GM18517 (cell line): ENCODE results near the gene LMF2.
A peak's percentile ranks its signal among the peaks of the same experiment; 100 is the strongest.
"Not testable (repeated sequence)": the region's sequence is repeated elsewhere in the genome, so short reads cannot be mapped to it uniquely, and the experiment has no call there.

Experiments
- ATAC-seq: cut with Tn5 transposase; IDR thresholded peaks from one replicate; pipeline ENCODE4 v1.9.1; 2021; ENCODE audit warnings: mild to moderate bottlenecking, moderate library complexity; ENCODE audit not compliant: unreplicated experiment

The LMF2 gene

GRCh38 chr22:50524676-50525103 lies 17.2 kb upstream of the LMF2 start:
- ATAC-seq: no peak

DNA sequence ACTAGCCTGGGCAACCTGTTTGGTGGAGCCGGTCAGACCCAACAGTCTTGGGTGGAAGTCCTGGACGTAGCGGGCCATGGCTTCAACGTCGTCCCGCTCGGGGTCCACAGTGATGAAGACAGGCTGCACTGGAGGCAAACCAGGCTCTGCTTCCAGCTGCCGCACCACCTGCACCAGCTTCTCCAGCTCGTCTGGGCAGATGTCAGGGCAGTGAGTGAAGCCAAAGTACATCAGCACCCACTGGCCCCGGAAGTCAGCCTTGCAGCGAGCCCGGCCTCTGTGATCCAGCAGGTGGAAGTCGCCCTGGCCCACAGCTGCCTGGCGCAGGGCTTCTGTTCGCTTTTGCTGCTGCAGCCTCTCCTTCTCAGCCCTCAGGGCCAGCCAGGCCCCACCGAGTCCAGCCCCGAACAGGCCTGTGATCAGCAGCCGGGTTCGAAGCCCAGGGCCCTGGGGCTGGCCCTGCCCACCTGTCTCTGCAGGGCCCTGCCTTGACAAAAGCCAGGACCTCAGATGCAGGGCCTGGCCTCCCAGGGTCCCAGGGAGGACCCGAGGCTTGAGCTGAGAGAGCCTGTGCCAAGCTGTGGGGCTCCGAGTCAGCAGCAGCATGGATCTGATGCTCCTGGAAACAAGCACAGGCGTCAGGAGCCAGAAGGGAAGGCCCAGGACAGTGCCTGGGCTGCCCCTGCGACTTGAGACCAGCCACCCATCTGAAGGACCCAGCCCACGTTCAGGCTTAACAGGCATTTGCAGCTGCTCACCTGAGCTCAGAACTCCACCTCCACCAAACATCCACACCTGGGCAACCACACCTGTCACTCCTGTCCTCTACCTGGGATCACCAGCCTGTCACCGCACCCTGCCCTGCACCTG lies 16.5 kb upstream of the LMF2 start:
- ATAC-seq: no peak

DNA sequence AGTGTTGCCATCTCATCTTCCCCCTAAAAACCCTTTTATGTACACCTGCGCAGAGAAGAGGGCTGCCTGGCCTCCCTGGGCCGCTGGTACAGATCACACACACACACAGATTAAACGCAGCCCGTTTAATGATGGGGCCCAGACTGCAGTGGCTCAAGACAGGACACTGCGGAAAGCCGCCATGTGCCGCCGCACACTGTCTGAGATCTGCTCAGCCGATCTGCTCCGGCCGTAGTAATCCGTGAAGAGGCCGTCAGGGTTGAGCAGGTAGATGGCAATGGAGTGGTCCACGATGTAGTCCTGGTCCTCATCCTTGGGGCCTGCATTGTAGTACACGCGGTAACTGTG lies 15.9 kb upstream of the LMF2 start:
- no peak for ATAC-seq

GRCh38 chr22:50522806-50523438 lies 15.4 kb upstream of the LMF2 start:
- no peak for ATAC-seq

- ATAC-seq: no peak
Observed at GRCh38 chr22:50522208-50522805, 14.8 kb upstream of the LMF2 start.

GRCh38 chr22:50521710-50522109 lies 14.2 kb upstream of the LMF2 start:
- no peak for ATAC-seq

DNA sequence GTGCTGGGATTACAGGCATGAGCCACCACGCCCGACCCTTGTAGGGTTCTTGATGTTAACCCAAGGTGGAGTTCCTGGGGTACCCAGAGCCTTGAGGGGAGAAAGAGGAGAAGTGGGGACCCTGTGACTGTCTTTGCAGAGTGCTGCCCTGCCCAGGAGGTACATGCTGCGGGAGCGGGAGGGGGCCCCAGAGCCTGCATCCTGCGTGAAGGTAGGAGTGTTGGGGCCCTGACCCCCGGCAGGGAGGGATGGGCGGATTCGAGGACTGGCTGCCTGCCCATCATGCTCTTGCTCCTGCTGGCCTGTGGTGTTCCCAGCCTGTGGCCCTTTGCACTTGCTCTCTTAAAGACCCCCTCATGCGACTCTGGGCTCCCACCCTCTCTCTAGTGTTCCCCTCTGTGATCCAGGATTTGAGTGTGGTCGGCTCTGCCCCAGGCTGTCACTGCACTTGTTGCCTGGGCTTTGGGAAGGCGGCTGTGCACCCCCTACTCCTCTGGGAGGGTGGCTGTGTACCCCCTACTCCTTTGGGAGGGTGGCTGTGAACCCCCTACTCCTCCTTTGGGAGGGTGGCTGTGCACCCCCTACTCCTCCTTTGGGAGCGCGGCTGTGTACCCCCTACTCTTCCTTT lies 13.4 kb upstream of the LMF2 start:
- ATAC-seq: no peak

- not testable (repeated sequence) for ATAC-seq
Observed at GRCh38 chr22:50520184-50520583, 12.7 kb upstream of the LMF2 start.

DNA sequence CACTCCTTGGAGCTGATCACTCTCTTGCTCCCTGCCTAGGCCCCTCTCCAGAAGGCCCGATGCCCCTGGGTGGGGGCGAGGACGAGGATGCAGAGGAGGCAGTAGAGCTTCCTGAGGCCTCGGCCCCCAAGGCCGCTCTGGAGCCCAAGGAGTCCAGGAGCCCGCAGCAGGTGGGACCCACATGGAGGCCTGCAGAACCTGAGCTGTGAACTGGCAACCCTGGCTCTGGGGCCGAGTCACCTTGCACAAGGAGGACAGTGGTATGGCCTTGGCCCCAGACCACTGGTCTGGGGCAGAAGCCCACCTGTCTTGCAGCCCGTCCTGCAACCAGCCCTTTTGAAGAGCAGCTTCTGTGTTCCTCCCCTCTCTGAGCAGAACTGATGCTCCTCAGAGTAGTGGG lies 11.6 kb upstream of the LMF2 start:
- ATAC-seq: no peak

GRCh38 chr22:50518606-50519005 lies 11.1 kb upstream of the LMF2 start:
- ATAC-seq: no peak

DNA sequence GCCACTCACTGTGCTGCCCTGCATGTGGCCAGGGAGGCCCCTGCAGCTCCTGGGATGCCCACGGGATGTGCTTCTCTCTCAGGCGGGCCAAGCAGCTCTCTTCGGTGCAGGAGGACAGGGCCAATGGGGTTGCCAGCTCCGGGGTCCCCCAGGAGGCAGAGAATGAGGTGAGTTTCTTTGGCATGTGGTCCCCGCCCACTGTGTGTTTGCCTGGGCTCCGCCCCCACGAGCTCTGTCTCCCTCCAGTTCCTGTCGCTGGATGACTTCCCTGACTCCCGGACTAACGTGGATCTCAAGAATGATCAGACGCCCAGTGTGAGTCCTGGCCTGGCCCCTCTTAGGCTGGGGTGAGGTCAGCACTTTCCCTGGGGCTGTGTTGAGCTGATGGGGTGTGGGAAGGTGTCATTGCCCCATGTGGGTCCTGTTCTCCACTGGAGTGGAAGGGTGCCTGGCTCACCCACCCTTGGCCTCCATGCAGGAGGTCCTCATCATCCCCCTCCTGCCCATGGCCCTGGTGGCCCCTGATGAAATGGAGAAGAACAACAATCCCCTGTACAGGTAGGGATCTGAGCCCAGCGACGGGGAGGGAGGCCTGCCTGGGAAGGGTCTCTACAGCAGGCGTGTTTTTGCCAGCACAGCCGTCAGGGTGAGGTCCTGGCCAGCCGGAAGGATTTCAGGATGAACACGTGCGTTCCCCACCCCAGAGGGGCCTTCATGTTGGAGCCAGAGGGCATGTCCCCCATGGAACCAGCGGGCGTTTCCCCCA lies 10.2 kb upstream of the LMF2 start:
- ATAC-seq: no peak

DNA sequence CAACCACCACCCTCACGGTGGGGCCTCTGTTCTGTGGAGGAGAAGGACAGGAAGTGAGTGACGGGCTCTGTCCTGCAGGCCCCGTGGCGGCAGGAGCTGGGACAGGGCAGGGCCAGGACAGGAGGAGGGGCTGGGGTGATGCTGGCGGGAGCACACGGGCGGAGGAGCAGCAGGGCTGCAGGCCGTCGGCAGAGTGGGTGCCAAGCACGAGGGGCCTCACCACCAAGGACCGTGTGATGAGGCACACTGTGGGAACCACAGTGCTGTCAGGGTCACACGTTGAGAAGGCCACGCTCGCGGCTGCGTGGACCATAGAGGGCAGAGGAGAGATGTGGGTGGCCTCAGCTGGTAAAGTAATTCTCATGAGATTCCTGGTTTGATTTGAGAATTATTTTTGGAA lies 9.4 kb upstream of the LMF2 start:
- no peak for ATAC-seq

GRCh38 chr22:50516068-50516467 lies 8.6 kb upstream of the LMF2 start:
- ATAC-seq: no peak

GRCh38 chr22:50513175-50513574 lies 5.7 kb upstream of the LMF2 start:
- no peak for ATAC-seq

DNA sequence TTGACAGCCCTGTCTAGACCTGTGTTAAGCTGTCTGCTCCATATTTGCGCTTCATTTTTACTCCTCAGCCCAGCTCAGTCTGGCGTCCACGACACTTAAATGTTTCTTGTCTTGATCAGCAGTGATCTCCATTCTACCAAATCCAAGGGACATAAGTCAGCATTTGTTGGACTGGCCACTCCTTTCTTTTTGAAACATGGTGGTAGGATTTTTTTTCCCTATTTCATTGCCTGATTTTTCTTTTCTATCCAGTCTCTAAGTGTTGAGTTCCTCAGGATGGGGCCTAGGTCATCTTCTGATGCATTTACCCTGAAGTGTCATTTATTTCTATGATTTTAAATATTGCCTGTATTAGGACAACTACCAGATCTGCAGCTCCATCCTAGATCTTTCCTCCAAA lies 1.4 kb upstream of the LMF2 start:
- no peak for ATAC-seq

- peak; percentile 67 for ATAC-seq
Observed at GRCh38 chr22:50507991-50508884, 736 bp upstream of the LMF2 start, which contains the start of gene NCAPH2. NCAPH2 (plus strand) TSS chr22:50508224; CDS start chr22:50508338, 114 bp downstream.

- ATAC-seq: no peak
Observed at GRCh38 chr22:50506611-50507420, 686 bp downstream of the LMF2 start.

DNA sequence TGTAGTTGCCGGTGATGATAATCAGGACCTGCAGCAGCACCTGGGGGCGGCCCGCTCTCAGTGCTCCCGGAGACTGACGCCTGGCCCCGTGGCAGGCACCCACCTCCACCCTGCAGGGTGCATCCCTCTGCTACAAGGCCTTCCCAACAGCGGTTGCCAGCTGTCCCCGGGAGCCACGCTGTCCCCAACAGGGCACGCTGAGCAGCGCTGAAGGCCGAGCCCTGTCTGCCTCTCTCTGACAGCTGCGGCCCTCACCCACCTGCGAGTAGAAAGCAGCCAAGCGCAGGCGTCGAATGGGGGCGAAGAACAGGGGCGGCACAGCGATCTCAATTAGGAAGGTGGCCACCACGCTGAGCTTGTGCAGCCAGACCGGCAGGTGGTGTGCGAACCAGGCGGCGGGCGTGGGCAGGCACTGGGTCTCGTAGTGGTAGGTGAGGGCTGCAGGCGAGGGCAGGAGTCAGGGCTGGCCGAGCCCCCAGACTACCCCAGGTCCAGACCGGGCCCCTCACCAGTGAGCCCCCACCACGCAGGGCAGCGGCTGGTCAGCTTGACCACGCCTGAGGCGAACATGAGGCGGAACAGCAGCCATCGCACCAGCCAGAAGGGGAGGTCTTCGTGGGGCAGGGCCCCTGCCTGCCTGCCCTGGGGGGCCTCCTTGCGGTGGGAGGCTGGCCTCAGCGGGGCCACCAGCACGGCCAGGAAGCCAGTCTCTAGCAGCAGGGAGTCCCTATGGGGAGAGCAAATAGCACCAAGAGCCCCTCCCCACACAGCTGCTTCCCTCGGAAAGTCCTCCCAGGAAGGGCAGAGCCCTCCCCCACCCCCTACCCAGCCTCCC lies 1.5 kb downstream of the LMF2 start:
- no peak for ATAC-seq
